Measurements from ENCODE around the gene HSFX4.

- TF ChIP-seq EZH2 (IDR thresholded peaks at IDR 0.05; ENCODE audit: insufficient read depth, poor library complexity, severe bottlenecking) (no peak), EZH2phosphoT487 (IDR thresholded peaks at IDR 0.05; ENCODE audit: insufficient read depth, low read depth) (no peak)
Measured at GRCh38 chrX:149910178-149910695, 19.1 kb upstream of the HSFX4 start.
